ENCODE results near the gene KLB.

DNA sequence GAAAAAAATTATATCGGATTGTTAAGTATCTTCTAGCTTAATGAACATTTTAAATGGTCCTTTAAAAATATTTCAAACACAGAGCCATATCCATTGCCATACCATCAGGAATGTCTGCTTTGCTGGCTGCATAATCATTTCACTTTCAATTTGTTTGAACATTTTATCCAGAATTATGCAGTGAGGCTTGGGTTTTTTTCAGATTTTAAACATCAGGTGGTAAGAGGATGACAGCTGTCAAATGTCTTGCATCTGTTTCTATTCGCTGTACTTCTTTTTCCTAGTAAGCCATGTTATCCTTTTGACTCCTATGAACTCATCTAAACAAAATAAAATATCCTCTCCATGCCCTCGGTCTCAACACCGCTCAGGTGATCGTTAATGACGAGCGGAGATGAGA is 41.4 kb upstream of the KLB start:
- TF ChIP-seq, protein P1, sequence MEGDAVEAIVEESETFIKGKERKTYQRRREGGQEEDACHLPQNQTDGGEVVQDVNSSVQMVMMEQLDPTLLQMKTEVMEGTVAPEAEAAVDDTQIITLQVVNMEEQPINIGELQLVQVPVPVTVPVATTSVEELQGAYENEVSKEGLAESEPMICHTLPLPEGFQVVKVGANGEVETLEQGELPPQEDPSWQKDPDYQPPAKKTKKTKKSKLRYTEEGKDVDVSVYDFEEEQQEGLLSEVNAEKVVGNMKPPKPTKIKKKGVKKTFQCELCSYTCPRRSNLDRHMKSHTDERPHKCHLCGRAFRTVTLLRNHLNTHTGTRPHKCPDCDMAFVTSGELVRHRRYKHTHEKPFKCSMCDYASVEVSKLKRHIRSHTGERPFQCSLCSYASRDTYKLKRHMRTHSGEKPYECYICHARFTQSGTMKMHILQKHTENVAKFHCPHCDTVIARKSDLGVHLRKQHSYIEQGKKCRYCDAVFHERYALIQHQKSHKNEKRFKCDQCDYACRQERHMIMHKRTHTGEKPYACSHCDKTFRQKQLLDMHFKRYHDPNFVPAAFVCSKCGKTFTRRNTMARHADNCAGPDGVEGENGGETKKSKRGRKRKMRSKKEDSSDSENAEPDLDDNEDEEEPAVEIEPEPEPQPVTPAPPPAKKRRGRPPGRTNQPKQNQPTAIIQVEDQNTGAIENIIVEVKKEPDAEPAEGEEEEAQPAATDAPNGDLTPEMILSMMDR (optimal IDR thresholded peaks at IDR 0.05 in 1 of 3, IDR thresholded peaks at IDR 0.05 in 1 of 3, conservative IDR thresholded peaks at IDR 0.05 in 1 of 3; ENCODE audit: extremely low read depth in 1 of 3, insufficient read depth in 2 of 3, low read length in 3 of 3): no peak
- no peak for TF ChIP-seq EZH2 (IDR thresholded peaks at IDR 0.05; ENCODE audit: low read length)
